Pons (tissue), 1 donor: Measurements from ENCODE around the gene GNG12.
"Not testable (repeated sequence)": the region's sequence is repeated elsewhere in the genome, so short reads cannot be mapped to it uniquely, and the experiment has no call there.

Experiments used
- DNase-seq: peaks from one replicate; pipeline ENCODE4 v3.0.0-alpha.2; 2016; ENCODE audit warnings: low spot score

The GNG12 gene

DNA sequence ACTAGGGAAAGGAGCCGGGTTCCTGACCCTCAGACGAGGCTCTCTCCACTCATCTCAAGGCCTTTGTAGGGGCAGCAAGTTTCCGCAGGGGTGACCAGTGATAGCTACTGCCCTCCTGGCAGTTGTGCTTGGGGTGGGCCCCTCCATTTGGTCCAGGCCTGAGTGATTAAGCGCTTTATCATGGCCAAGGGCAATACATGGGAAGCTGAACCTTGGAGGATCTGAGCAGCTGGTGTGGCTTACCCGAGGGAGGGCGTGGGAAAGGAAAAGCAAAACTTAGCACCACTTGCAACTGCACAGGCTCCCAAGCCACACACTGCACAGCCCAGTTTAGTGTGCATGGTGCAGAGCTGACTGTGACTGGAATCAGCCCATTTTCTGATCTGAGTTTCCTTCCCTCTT is 100.5 kb downstream of the GNG12 start:
- DNase-seq, result no peak

DNA sequence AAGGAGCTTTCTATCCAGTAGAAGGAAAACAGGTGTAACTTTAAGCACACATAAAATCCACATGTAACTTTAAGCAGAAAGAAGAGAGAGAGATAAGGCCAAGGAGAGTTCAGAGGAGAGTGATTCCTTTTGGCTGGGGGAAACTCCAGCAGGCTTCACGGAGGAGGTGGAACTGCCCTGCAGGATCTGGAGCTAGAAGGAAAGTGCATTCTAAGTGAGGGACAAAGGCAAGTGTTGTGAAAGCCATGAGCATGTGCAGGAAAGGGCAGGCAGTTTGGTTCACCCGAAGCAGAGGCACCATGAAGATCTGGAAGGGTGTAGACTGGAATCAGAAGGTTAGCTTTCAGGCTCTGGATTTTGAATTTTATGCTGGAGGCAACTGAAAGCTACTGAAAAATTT is 101.9 kb downstream of the GNG12 start:
- no peak for DNase-seq

DNA sequence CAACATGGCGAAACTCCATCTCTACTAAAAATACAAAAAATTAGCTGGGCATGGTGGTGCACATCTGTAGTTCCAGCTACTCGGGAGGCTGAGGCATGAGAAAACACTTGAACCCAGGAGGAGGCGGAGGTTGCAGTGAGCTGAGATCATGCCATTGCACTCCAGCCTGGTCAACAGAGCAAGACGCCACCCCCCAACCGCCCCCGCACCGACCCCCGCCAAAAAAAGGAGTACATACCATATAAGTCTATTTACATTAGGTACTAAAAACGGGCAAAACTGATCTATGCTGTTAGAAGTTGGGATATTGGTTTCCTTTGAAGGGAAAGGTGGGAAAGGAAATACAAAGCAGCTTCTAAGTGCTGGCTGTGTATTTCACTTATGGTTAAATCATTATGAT is 103.0 kb downstream of the GNG12 start:
- DNase-seq, result not testable (repeated sequence)

DNA sequence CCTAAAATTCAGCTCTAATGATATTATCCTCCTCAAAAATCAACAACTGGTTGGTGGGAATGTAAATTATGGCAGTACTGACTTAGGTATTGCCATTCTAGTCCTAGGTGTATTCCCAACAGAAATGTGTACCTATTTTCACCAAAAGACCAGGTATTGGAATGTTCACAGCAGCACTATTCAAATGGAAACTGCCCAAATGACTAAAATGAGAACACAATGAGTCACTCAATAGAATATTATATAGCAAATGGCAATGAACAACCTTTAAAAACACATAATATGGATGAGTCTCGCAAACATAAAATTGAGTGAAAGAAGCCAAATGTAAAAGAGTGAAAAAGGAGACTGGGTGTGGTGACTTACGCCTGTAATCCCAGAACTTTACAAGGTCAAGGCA is 103.4 kb downstream of the GNG12 start:
- no peak for DNase-seq

DNA sequence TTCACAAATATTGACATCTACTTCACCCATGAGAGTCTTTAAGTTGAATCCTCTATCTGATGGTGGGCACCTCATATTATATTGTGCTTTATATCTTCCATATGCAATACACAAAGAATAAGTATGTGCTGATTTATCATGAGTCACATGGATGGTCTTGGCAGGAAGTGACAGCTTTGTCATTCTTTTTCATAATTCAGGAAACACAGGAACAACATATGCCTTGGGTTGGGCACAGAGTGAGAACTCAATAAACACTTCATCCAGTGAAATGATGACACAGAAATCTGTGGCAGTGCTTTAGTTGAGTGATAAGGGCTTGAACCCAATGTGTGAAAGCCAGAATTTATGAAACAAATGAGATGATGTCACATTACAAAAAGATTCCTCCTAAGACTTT is 107.0 kb downstream of the GNG12 start:
- DNase-seq, result no peak

DNA sequence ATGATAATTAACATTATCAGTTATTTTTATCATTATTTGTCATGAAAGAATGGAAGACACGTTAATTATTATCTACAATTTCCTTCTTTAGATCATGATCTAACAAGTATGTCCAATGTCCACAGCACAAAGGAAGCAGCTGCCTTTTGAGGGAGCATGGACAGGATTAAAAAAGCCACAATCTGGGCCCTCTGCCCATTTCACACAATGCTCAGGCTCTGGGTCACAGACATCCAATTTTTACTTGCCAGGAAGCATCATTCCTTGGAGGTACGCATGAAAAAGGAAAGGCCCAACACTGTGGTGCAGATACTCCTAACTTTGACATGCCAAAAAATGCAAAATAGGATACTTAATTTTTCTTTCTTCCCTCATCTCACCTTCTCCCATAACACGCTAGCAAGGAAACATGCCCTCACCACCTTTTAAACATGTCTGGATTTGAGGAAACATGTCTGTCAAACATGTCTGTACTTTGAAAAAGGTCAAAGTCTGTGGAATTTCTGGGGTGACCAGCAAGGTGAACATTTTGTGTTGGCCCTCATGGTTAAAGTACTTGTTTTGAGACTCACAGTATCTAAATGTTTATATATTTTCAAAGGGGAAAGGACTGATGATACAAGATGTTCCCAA is 108.2 kb downstream of the GNG12 start:
- peak; percentile 23 for DNase-seq

DNA sequence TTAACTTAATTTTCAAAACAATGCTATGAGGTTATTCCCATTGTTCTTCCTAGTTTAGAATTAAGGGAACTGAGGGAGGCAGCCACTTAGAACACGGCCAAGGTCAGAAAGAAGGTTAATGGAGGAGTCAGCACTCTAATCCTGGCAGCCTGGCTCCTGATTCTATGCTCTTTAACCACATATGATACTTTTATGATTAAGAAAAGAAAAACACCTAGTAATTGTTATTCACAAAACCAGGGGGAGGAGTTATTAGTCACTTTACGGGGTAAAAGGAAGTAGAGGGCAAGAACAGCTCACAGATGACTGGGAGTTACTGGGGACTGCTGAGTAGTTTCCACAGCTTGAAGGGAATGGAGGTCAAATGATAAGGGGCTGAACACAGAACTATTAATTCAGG is 109.6 kb downstream of the GNG12 start:
- no peak for DNase-seq

DNA sequence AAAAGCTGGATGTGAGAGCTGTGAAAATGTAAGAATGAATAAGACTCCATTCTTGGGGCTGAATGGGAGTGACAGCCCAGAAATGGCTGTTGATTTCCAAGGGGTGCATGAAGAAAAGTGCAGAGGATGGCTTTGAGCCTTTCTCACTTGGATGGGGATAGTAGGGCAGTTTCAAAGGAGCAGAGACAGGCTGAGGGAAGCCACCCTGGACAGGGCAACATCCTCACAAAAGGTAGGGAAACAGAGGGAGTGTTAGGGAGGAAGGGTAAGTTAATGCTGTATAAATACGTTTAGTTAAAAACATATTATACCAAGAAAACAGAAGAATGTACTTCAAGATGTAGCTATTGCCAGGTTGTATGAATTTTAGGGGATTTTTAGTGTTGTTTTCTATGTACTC is 110.1 kb downstream of the GNG12 start:
- no peak for DNase-seq

DNA sequence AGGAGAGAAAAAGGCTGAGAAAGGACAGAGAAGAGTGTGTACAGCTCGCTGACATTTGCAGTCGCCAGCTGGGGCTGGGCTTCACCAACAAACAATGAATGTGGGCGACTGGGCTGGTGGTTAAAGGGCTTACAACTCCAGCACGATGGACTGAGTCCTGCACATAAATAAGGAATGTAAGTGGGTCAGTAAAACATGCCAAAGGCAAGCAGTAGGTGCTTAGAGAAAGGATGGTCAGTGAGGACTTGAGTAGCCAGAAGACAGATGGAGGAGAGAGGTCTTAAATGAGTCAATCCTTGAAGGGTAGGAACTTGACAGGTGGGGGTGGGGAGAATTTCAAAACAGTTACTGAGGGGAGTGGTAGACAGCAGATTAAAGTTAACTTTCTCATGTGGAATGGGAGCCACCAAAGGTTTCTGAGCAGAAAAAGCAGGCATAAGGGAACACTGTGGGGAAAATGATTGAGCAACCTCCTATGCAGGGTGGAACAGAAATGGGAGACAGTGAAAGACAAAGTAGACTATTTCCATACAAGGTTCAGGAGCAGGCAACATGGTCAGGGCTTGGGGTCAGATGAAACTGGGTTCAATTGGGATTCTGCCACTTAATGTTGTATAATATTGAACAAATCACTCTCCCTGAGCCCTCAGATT is 110.8 kb downstream of the GNG12 start:
- no peak for DNase-seq

DNA sequence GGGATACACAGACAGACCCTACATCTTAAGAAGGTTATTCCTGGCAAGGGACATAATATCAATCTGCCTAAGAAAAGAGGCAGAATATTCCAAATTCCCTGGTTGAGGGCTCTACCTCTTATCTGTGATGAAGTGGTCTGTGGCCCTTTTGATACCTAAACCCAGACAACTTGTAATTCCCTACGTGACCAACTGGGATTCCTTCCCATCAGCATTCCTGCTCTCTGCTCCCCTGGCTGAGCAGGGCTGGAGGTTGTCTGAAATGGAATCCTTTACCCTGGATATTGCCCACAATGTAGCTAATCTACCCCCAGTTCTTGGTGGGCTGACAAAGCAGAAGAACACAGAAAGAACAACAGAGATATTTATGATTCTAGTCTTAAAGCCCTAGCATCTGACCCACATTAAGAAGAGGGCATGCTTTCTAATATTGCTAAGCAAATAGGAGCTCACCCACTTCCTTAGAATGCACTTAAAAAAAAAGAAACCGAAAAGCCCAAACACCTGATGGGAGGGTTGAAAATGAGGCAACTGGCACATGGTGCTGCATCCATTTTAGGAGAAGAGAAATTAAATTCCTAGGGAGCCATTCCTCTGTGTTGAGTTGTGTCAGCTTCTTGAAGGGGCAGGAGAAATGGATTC is 111.5 kb downstream of the GNG12 start:
- DNase-seq, result no peak

DNA sequence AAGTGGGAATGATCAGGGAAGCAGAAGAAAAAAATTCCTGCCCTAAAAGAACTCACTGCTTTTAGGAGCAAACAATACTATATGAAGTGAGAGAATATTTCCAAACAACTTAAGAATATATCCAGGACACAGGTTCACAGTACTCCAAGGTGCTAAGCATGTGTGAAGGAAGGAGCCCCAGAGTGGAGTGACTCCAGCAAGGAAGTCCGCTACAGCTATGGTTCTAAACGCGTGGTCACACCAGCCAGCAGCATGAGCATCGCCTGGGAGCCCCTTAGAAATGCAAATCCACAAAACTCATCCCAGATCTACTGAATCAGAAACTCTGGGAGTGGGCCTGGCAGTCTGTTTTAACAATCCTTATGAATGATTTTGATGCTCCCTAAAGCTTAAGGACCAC is 112.2 kb downstream of the GNG12 start:
- no peak for DNase-seq

DNA sequence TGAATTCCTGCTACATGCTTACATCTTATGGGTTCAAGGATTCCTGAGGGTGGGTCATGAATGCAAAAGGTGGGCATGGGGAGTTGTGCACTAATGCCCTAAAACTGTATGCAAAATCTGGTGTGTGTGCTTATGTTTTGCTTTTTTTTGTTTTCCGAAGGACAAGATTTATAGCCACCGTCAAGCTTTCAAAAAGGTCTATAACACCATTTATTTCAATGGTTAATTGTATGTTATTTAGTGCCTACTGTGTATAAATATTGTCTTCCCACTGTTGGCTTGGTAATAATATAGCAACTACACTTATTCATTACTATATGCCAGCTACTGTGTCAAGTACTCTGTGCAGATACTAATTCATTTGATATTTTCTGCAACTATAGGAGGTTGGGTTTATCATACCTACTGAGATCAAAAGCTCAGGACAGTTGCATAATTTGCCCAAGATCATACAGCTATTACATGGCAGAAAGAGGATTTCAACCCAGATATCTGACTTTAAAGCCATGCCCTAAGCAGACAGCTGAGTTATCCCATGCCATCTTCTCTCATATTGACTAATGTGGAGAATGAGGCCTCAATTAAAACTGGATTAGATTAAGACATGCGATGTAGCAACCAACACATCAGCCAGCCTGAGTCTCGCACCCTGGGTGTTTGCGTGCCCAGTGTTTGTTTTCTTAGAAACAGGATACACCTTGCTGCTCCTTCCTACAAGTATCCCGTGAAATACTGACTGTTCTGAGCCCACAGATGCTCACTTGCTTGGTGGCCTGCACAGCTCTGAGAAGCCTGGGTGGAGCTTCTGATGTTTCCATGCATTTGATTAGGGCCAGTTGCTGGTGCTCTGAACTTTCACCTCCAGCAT is 113.7 kb downstream of the GNG12 start:
- DNase-seq, result no peak

DNA sequence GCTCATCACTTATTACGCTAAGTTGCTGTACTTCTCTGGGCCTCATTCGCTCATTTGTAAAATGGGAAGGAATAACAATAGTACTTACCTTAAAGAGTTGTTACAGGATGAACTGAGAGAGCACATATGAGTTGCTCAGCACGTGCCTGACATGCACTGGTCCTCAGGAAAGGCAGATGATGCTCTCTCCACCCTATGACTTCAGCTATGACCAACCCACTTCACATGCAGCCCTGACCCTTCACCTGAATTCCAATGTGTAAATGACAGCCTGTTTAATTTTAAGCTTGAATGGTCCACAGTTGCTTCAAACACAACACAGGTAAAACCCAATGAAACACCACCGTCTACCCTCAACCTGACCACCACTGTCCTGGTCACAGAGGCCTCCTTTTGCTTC is 115.4 kb downstream of the GNG12 start:
- no peak for DNase-seq

DNA sequence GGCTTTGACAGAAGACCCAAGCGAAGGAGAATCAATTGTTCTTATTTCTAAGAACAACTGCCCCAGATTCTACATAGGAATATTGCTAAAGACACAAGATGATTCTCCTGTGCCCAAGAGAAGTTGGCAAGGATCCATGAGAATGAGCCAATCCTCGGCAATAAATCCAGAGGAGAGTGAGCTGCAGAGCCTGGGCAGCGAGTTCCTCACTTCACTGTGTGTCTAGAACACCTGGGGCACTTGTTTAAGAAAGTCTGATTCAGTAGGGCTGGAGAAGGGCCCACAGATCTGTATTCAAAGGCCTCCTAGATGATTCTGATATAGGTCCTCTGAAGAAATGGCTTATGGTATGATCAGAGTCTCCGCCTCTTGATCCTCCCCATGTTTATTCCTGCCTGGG is 116.5 kb downstream of the GNG12 start:
- peak; percentile 30 for DNase-seq

DNA sequence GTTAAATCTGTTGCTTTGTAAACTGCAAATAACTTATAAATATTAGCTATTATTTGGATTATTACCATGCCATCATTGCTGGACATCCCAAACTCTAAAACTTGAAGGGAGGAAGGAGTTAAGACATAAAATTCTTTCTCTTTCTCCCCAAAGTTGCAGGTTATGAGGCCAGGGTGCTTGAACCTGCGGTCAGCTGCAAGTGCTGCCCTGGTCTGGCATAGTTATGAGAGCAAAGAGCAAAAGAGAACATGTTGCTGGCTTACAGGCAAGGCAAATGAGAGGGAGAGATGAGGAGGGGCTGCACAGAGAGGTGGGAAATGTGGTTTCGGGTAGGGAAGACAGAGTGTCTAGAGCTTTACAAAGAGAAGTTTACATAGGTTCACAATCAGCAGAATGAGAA is 117.4 kb downstream of the GNG12 start:
- DNase-seq, result no peak

DNA sequence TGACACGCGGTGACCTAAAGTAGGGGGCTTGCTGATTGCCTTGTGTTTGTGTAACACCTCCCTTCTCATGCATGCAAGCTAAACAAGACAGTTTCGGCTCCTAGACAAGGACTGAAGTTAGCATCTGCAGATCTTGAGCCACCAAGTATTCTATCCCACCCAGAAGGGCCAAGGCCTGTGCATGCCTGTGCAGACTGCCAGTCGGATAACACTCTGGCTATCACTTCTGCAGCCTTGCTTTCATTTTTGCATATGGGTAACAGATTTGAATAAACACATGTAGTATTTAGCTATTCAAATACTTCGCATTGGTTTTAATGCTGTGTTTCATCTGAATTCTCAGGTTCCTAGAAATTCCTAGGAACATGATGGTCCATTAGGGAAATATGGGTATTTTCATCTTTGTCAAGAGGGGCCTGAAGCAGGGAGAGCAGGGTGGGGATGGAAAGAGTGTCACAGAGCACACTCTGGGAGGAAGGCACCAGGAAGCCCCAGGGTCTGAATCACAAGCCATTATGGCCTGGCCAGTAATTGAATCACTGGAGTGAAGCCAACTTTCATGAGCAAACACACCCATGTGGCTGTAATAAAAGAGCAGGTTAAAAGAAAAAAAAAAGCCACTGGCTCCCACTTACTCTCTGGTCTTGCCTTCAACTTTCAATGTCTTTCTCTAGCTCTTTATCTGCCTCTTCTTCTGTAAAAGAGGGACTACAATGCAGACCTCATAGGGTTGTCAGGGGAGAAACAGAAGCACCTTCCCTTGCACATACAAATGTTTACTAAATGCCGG is 120.0 kb downstream of the GNG12 start:
- no peak for DNase-seq

DNA sequence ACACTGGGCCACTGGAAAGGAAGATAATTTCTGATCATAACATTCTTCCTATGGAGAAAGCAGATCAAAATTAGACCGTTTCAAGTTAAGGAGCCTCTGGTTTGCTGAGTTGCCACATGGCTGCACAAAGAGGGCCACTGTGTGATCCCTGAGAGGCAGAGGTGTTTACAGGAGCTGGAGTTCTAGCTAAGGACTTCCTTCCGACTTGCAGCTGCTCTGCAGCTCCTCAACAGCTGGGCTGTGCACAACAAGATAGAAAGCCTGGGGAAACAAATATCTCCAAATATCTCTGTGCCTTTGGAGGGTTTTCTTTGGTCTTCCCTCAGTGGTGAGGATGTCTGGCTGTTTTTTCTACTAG is 121.4 kb downstream of the GNG12 start:
- no peak for DNase-seq

DNA sequence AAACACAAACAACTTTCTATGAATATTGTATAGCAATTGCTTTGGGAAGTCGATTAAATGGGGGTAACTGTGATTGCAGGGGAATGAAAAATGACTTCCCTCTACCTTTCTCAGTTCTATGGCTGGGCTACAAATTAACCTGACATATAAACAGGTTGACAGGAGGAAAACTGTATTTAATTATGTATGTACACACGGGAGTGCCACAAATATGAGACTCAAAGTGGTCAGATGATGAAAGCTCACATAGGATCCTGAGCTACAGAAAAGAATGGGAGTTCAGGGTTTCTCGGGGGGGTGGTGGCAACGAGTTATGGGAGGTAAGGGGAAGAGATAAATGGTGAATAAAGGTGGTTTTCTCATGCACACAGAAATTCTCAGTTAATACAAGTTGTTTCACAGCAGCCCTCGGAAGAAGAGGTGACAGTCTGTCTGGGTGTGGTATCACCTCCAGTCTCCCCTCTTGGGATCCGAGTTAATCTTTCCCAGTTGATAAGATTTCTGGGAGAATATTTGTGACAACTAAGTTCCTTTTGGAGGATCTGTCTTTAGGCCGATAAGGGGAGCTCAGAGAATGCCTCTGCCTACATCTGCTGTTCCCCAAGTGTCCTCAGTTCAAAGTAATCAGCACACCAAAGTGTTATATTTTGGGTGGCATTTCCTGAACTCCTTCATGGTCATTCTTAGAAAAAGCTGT is 122.0 kb downstream of the GNG12 start:
- no peak for DNase-seq

DNA sequence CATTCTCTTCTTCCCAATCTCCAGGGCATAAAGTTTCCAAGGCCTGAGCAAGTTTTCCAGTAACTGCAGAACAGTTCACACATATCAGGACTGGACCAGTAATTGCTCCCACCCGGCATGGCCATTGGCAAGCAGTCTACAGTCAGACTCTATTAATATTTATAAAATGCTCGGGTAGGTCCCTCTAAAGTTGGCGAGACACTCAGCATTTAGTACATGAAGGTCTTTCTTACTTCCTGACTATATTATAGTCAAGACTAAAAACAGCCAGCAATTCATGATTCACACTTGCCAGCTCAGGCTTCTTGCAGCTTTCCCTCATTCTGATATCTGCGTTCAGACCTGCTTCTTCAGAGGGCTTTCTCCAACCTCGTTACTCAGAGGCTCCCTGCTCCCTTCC is 122.8 kb downstream of the GNG12 start:
- no peak for DNase-seq

DNA sequence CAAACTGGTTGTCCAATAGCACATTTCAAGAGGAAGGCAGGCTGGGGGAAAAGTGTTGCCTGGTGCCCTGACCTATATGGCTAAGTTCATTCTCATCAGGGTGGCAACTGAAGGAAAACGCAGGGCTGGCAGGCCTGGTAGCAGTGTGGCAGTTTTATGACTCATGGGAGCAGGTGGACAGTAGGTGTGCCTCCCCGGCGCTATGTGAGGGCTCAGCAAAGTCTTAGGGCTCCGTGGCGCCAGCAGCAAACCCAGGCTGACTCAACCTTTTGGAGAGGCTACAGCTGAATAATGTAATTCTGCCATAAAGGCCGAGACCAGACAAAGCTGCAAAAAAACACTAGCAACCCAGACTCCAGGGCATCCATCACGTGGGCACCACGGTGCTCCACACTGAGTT is 124.7 kb downstream of the GNG12 start:
- no peak for DNase-seq

DNA sequence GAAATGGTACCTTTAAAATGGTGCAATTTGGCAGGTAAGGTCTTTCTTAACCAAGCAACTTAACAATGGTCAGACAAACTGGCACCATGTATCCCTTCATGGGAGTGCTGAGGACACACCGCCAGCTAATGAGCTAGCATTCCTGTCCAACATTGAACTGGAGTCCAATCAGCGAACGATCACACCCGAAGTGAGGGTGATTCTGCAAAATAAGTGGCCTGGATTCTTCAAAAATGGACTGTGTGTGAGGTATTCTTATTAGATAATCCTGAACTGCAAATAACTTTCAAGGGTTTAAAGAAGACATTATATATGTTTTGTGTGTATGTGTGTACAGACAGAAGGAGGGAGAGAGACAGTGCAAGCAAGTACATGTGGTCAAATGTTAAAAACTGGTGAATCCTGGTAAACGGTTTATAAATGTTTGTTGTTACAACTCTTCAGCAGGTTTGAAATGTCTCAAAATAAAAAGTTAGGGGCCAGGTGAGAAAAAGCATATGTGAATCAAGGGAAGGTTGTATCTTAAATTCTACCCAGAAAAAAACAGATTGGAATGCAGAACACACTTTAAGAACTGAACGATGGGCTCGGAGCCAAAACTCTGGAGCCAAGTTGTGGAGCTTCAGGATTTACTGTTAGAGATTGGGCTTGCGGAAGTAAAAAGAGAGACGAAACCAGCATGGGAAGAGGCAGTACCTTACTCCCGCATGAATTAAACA is 127.4 kb downstream of the GNG12 start:
- DNase-seq, result no peak
